ENCODE results near the gene POLR2J3. TPM values are rescaled to one million over a fixed set of nuclear protein-coding genes. Genes with fewer than 3 reads are reported as not detected.
"Not testable (repeated sequence)": the region's sequence is repeated elsewhere in the genome, so short reads cannot be mapped to it uniquely, and the experiment has no call there.

The POLR2J3 gene
- total and polyA plus RNA-seq, 2 of the 4 experiments (the other 2 are of a cell fraction) = 14.2 to 14.7 TPM

DNA sequence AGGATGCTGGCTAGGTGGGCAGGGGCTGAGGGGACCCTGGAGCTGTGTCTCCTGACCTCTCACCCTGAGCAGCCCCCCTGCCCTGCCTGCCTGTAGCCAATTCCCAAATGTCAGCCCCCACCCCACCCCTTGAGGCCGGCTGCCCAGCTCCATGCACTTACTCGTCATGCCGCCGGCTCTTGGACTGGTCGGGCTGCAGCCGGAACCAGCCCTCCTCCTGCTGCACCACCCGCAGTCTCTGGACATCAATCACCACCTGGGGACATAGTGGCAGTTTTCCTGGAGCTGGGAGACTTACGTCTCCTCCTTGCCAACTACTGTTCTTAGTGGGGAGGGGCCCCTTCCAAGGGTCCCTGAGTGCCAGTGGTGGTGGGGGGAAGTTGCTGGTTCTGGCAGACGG lies 27.3 kb upstream of the POLR2J3 start:
- H4K20me1 ChIP-seq (ENCODE audit: insufficient read depth, low read length); H3K9me1 ChIP-seq (ENCODE audit: insufficient read depth, low read length); CTCF ChIA-PET; H4K5ac ChIP-seq (ENCODE audit: low read depth, low read length); H4K8ac ChIP-seq (ENCODE audit: low read depth in 2 of 2, low read length in 2 of 2); H3K36me3 ChIP-seq (ENCODE audit: control insufficient read depth, insufficient read depth, low read length); in situ Hi-C loops (cut with MboI; ENCODE audit: low sequenced_read_pairs); dilution Hi-C loops (cut with HindIII; ENCODE audit: low sequenced_read_pairs, unreplicated experiment); BruUV-seq (replicated peaks); H3K9ac ChIP-seq (ENCODE audit: low read depth, low read length); H2BK15ac ChIP-seq (ENCODE audit: low read depth, low read length); H2AFZ ChIP-seq (replicated peaks; ENCODE audit: low read length, poor library complexity); H3K14ac ChIP-seq (replicated peaks; ENCODE audit: low read depth, low read length); H2BK120ac ChIP-seq (ENCODE audit: low read depth, low read length); ATAC-seq (ENCODE audit: low read depth); H3K4me1 ChIP-seq (ENCODE audit: control insufficient read depth, insufficient read depth, low read length); H4K91ac ChIP-seq (ENCODE audit: insufficient read depth, low read depth, low read length); H2AK5ac ChIP-seq (ENCODE audit: low read depth, low read length); H2AK9ac ChIP-seq (replicated peaks; ENCODE audit: low read depth, low read length, poor library complexity); H3K27me3 ChIP-seq (ENCODE audit: control insufficient read depth, insufficient read depth, low read length); H3K4me2 ChIP-seq (ENCODE audit: low read depth, low read length); H2BK20ac ChIP-seq (ENCODE audit: low read depth, low read length); H3K4me3 ChIP-seq (ENCODE audit: insufficient read depth, low read depth, low read length); POLR2A ChIA-PET (ENCODE audit: unreplicated experiment); H3K9me3 ChIP-seq (ENCODE audit: control insufficient read depth, insufficient read depth, low read length); H3K27ac ChIP-seq (ENCODE audit: insufficient read depth, low read length); H2BK5ac ChIP-seq (ENCODE audit: low read depth, low read length, poor library complexity, severe bottlenecking); H3K18ac ChIP-seq (ENCODE audit: low read depth, low read length); H3K23ac ChIP-seq (ENCODE audit: low read depth, low read length); H3K4ac ChIP-seq (ENCODE audit: low read depth, low read length); H3K56ac ChIP-seq (ENCODE audit: extremely low read depth, insufficient read depth, low read length); intact Hi-C loops (cut with micrococcal nuclease); H3K79me1 ChIP-seq (ENCODE audit: low read depth in 1 of 2, low read length in 2 of 2); DNase-seq: not testable (repeated sequence)
- no CpG with 5 or more reads among the region's 9 CpGs for WGBS, 2 experiments (ENCODE audit: extremely low coverage in 2 of 2, insufficient read length in 1 of 2)

DNA sequence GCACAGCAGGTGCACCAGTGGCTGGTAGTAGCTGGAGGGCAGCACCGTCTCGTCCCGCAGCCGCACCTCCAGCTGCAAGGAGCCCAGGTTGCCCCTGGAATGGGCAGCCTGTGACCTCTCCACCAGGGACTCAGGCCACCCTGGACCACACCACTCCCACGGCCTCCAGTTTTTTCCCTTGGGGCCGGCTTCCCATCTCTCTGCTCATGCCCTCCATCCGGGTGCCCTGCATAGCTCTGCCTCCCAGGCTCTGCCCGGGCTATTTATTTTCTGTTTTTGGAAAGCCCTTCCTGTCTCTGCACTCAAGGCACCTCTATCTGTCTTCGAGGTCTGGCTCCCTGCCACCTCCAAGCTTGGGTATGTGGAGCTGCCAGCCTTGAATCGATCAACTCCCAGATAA lies 23.7 kb upstream of the POLR2J3 start:
- no CpG with 5 or more reads among the region's 10 CpGs for WGBS, 2 experiments (ENCODE audit: extremely low coverage in 2 of 2, insufficient read length in 1 of 2)
- dilution Hi-C loops (cut with HindIII; ENCODE audit: low sequenced_read_pairs, unreplicated experiment); H4K8ac ChIP-seq (ENCODE audit: low read depth in 2 of 2, low read length in 2 of 2); H3K27me3 ChIP-seq (ENCODE audit: control insufficient read depth, insufficient read depth, low read length); CTCF ChIA-PET; in situ Hi-C loops (cut with MboI; ENCODE audit: low sequenced_read_pairs); ATAC-seq (ENCODE audit: low read depth); H3K9me3 ChIP-seq (ENCODE audit: control insufficient read depth, insufficient read depth, low read length); H3K4me1 ChIP-seq (ENCODE audit: control insufficient read depth, insufficient read depth, low read length); H2AK5ac ChIP-seq (ENCODE audit: low read depth, low read length); H3K56ac ChIP-seq (ENCODE audit: extremely low read depth, insufficient read depth, low read length); H3K23ac ChIP-seq (ENCODE audit: low read depth, low read length); H3K14ac ChIP-seq (replicated peaks; ENCODE audit: low read depth, low read length); H4K91ac ChIP-seq (ENCODE audit: insufficient read depth, low read depth, low read length); H2BK15ac ChIP-seq (ENCODE audit: low read depth, low read length); intact Hi-C loops (cut with micrococcal nuclease); H3K4me3 ChIP-seq (ENCODE audit: insufficient read depth, low read depth, low read length); H3K36me3 ChIP-seq (ENCODE audit: control insufficient read depth, insufficient read depth, low read length); H2AFZ ChIP-seq (replicated peaks; ENCODE audit: low read length, poor library complexity); H3K4ac ChIP-seq (ENCODE audit: low read depth, low read length); H2BK5ac ChIP-seq (ENCODE audit: low read depth, low read length, poor library complexity, severe bottlenecking); H3K18ac ChIP-seq (ENCODE audit: low read depth, low read length); POLR2A ChIA-PET (ENCODE audit: unreplicated experiment); H2BK20ac ChIP-seq (ENCODE audit: low read depth, low read length); H4K20me1 ChIP-seq (ENCODE audit: insufficient read depth, low read length); H4K5ac ChIP-seq (ENCODE audit: low read depth, low read length); DNase-seq; BruUV-seq (replicated peaks); H3K4me2 ChIP-seq (ENCODE audit: low read depth, low read length); H3K9me1 ChIP-seq (ENCODE audit: insufficient read depth, low read length); H3K79me1 ChIP-seq (ENCODE audit: low read depth in 1 of 2, low read length in 2 of 2); H3K27ac ChIP-seq (ENCODE audit: insufficient read depth, low read length); H2AK9ac ChIP-seq (replicated peaks; ENCODE audit: low read depth, low read length, poor library complexity); H3K9ac ChIP-seq (ENCODE audit: low read depth, low read length); H2BK120ac ChIP-seq (ENCODE audit: low read depth, low read length): not testable (repeated sequence)
